GM12874 (cell line): Measurements from ENCODE around the gene MRPL48.

ENCODE experiments used
- CTCF ChIP-seq: IDR thresholded peaks from 2 replicates; pipeline ENCODE4 v1.5.1; 2011; ENCODE audit warnings: low read depth, mild to moderate bottlenecking, control low read depth, low read length, moderate library complexity; ENCODE audit not compliant: insufficient read depth

MRPL48 gene

GRCh38 chr11:73752216-73752867 lies 35.3 kb upstream of the MRPL48 start:
- TF ChIP-seq CTCF: no peak

- TF ChIP-seq CTCF: no peak
Observed at GRCh38 chr11:73752903-73753302, 34.8 kb upstream of the MRPL48 start.

GRCh38 chr11:73753938-73754337 lies 33.7 kb upstream of the MRPL48 start:
- TF ChIP-seq CTCF: no peak

- no peak for TF ChIP-seq CTCF
Observed at GRCh38 chr11:73755670-73756069, 32.0 kb upstream of the MRPL48 start.

GRCh38 chr11:73757598-73757997 lies 30.1 kb upstream of the MRPL48 start:
- no peak for TF ChIP-seq CTCF

- TF ChIP-seq CTCF: no peak
Observed at GRCh38 chr11:73758451-73758850, 29.2 kb upstream of the MRPL48 start.

- TF ChIP-seq CTCF: no peak
Observed at GRCh38 chr11:73759610-73760134, 28.0 kb upstream of the MRPL48 start.
